SK-N-SH (cell line): Measurements from ENCODE around the gene DTNBP1.

ENCODE experiments used
- CHD2 ChIP-seq: fragments of 150-350 bp; IDR thresholded peaks from 2 replicates; pipeline ENCODE4 v1.6.1; 2018; ENCODE audit warnings: low read length; ENCODE audit not compliant: partially characterized antibody
- ELF1 ChIP-seq: IDR thresholded peaks from 2 replicates; pipeline ENCODE4 v1.4.0; 2012
- EZH2phosphoT487 ChIP-seq: fragments of 200-600 bp; sonication (generic); IDR thresholded peaks from 2 replicates; pipeline ENCODE4 v1.6.1; 2017; ENCODE audit warnings: low read depth, mixed run types, mild to moderate bottlenecking, antibody characterized with exemption, moderate library complexity, borderline replicate concordance
- FOXJ3 ChIP-seq: sonication (generic); formaldehyde crosslinking; IDR thresholded peaks from 2 replicates; pipeline ENCODE4 v1.5.1; 2020; ENCODE audit warnings: mild to moderate bottlenecking, missing genetic modification reagents
- SIN3A ChIP-seq: IDR thresholded peaks from 2 replicates; pipeline ENCODE4 v1.6.1; 2012; ENCODE audit warnings: low read depth, mild to moderate bottlenecking, low read length, moderate library complexity, borderline replicate concordance
- TCF12 ChIP-seq: IDR thresholded peaks from 2 replicates; pipeline ENCODE4 v1.4.0; 2012

- TF ChIP-seq FOXJ3 (no peak), EZH2phosphoT487 (no peak), CHD2 (no peak), SIN3A (no peak), TCF12 (no peak), ELF1 (no peak)
Observed at GRCh38 chr6:15623276-15624116, 39.3 kb downstream of the DTNBP1 start.
